NB4 (cell line): ENCODE data around the gene INF2.

Experiments used
- CTCF ChIP-seq: IDR thresholded peaks from one replicate; pipeline ENCODE4 v1.5.1; 2012; ENCODE audit warnings: low read depth, low read length
- POLR2A ChIP-seq: IDR thresholded peaks from 2 replicates; pipeline ENCODE4 v1.6.1; 2011; ENCODE audit warnings: mild to moderate bottlenecking; ENCODE audit not compliant: insufficient read length; ENCODE audit errors: extremely low read depth

GRCh38 chr14:104771374-104771773, 82.0 kb downstream of the INF2 start:
- TF ChIP-seq CTCF: no peak
- no peak for TF ChIP-seq POLR2A
